Endodermal cell (in vitro differentiated cells): Measurements from ENCODE around the gene AKAP4. TPM values are rescaled to one million over a fixed set of nuclear protein-coding genes. Genes with fewer than 3 reads are reported as not detected.

Experiments used
- DNase-seq: peaks from one replicate; pipeline ENCODE4 v3.0.0-alpha.2; 2017
- H3K27ac ChIP-seq: 2 replicates; pipeline ENCODE4 v1.5.1; 2013; ENCODE audit warnings: mild to moderate bottlenecking, low read depth, low read length, moderate library complexity
- H3K27me3 ChIP-seq: 2 replicates; pipeline ENCODE4 v1.6.1; 2013; ENCODE audit warnings: mild to moderate bottlenecking, low read length, moderate library complexity; ENCODE audit not compliant: insufficient read depth, control insufficient read depth, poor library complexity, severe bottlenecking
- H3K36me3 ChIP-seq: 2 replicates; pipeline ENCODE4 v1.7.0; 2013; ENCODE audit warnings: mild to moderate bottlenecking, low read length, moderate library complexity; ENCODE audit not compliant: control insufficient read depth, insufficient read depth
- H3K4me1 ChIP-seq: one replicate; pipeline ENCODE4 v1.7.0; 2013; ENCODE audit warnings: low read length; ENCODE audit not compliant: control insufficient read depth, insufficient read depth
- H3K4me3 ChIP-seq: 2 replicates; pipeline ENCODE4 v1.5.1; 2013; ENCODE audit warnings: mild to moderate bottlenecking, low read length, moderate library complexity
- H3K9ac ChIP-seq: 2 replicates; pipeline ENCODE4 v1.6.1; 2013; ENCODE audit warnings: mild to moderate bottlenecking, low read length, moderate library complexity; ENCODE audit not compliant: poor library complexity, severe bottlenecking; ENCODE audit errors: extremely low read depth
- H3K9me3 ChIP-seq: 2 replicates; pipeline ENCODE4 v1.6.1; 2013; ENCODE audit warnings: mild to moderate bottlenecking, low read length, moderate library complexity; ENCODE audit not compliant: control insufficient read depth
- H3K27ac Mint-ChIP-seq: 2 replicates; pipeline ENCODE4 v1.8.0; 2020; ENCODE audit warnings: mixed read lengths
- H3K27me3 Mint-ChIP-seq: 2 replicates; pipeline ENCODE4 v1.8.0; 2021; ENCODE audit warnings: mild to moderate bottlenecking, mixed read lengths; ENCODE audit not compliant: insufficient read depth
- H3K36me3 Mint-ChIP-seq: 2 replicates; pipeline ENCODE4 v1.8.0; 2020; ENCODE audit warnings: low read depth, mixed read lengths
- H3K4me1 Mint-ChIP-seq: 2 replicates; pipeline ENCODE4 v1.8.0; 2020; ENCODE audit warnings: mixed read lengths
- H3K4me3 Mint-ChIP-seq: 2 replicates; pipeline ENCODE4 v1.8.0; 2020; ENCODE audit warnings: mild to moderate bottlenecking, moderate library complexity, mixed read lengths
- H3K9me3 Mint-ChIP-seq: 2 replicates; pipeline ENCODE4 v1.8.0; 2020; ENCODE audit warnings: mild to moderate bottlenecking, mixed read lengths
- CTCF ChIP-seq: fragments of 200-600 bp; sonication (generic); conservative IDR thresholded peaks from 2 replicates; pipeline ENCODE4 v1.5.0; 2021; ENCODE audit warnings: antibody characterized with exemption, mild to moderate bottlenecking
- WGBS, 2 experiments: methylation state at CpG; one replicate each; pipeline versions ENCODE4 v1.1.5 to v1.1.7; 2013; ENCODE audit warnings: missing lambda C conversion rate in 2 of 2, mixed read lengths in 1 of 2; ENCODE audit not compliant: insufficient coverage in 1 of 2, insufficient read length in 1 of 2; 5-methylcytosine and 5-hydroxymethylcytosine counted together
- total RNA-seq, 2 donors: library from RNA; stranded (reverse); fragmentation: NEBNext Ultra II Directional in 1 of 2; extraction: Animal tissue kit (Norgen Biotek cat#: 25700) in 1 of 2; gene quantifications; 2 replicates in 1 of 2; 3 replicates in 1 of 2; pipeline ENCODE4 v1.2.1, GENCODE V29; 2021

The AKAP4 gene
- total RNA-seq, 2 donors from 2014 or later = not detected

- Histone ChIP-seq H3K27ac (no peak overlapping the region), H3K9me3 (no peaks in the 10 kb centered on the region), H3K4me1 (no peaks in the 10 kb centered on the region), H3K27me3 (no peaks in the 10 kb centered on the region), H3K9ac (no peak overlapping the region), H3K36me3 (no peaks in the 10 kb centered on the region), H3K4me3 (no peak overlapping the region)
- no peaks in the 10 kb centered on the region for H3K4me1 Mint-ChIP-seq
- H3K4me3 Mint-ChIP-seq = no peak overlapping the region
- no peak for TF ChIP-seq CTCF
- H3K27me3 Mint-ChIP-seq = no peaks in the 10 kb centered on the region
- no peak overlapping the region for H3K27ac Mint-ChIP-seq
- peaks cover 55% of the 10 kb centered on the region for H3K9me3 Mint-ChIP-seq
- WGBS, 2 experiments = 94 to 95% methylated on average over 3 to 5 of the region's 5 CpGs
- H3K36me3 Mint-ChIP-seq = no peaks in the 10 kb centered on the region
- no peak for DNase-seq
These were observed 35.1 kb downstream of the AKAP4 start for GRCh38 chrX:50165727-50166126.

- Mint-ChIP-seq H3K36me3 (no peaks in the 10 kb centered on the region), H3K9me3 (peaks cover 45% of the 10 kb centered on the region), H3K27me3 (no peaks in the 10 kb centered on the region), H3K4me3 (no peak overlapping the region), H3K4me1 (no peaks in the 10 kb centered on the region), H3K27ac (no peak overlapping the region)
- DNase-seq = no peak
- H3K4me1 ChIP-seq = no peaks in the 10 kb centered on the region
- no peaks in the 10 kb centered on the region for H3K9me3 ChIP-seq
- no peaks in the 10 kb centered on the region for H3K27me3 ChIP-seq
- H3K36me3 ChIP-seq = no peaks in the 10 kb centered on the region
- H3K27ac ChIP-seq = no peak overlapping the region
- no peak for TF ChIP-seq CTCF
- 96 to 100% methylated on average over 2 to 3 of the region's 3 CpGs for WGBS, 2 experiments
- no peak overlapping the region for H3K4me3 ChIP-seq
- no peak overlapping the region for H3K9ac ChIP-seq
These were observed 39.7 kb downstream of the AKAP4 start for GRCh38 chrX:50161127-50161526.

GRCh38 chrX:50158593-50158992 lies 42.2 kb downstream of the AKAP4 start:
- no peak for DNase-seq
- Histone ChIP-seq H3K9me3 (no peaks in the 10 kb centered on the region), H3K9ac (no peak overlapping the region), H3K4me1 (no peaks in the 10 kb centered on the region), H3K36me3 (no peaks in the 10 kb centered on the region), H3K27me3 (no peaks in the 10 kb centered on the region), H3K27ac (no peak overlapping the region), H3K4me3 (no peak overlapping the region)
- no CpG with 5 or more reads among the region's 1 CpG for WGBS, 2 experiments
- H3K36me3 Mint-ChIP-seq = no peaks in the 10 kb centered on the region
- TF ChIP-seq CTCF = no peak
- no peaks in the 10 kb centered on the region for H3K4me1 Mint-ChIP-seq
- no peak overlapping the region for H3K4me3 Mint-ChIP-seq
- H3K27ac Mint-ChIP-seq = no peak overlapping the region
- H3K27me3 Mint-ChIP-seq = no peaks in the 10 kb centered on the region
- H3K9me3 Mint-ChIP-seq = peaks cover 56% of the 10 kb centered on the region
